ENCODE results near the gene NDC1. TPM values are rescaled to one million over a fixed set of nuclear protein-coding genes. Genes with fewer than 3 reads are reported as not detected.

Gene NDC1
- total RNA-seq, 1 donor from 2014 or later: 15.6 TPM

Other genes with a start within 250 kb of the NDC1 start
- gene GLIS1, start 99.1 kb downstream of the NDC1 start, total RNA-seq: 0.82 and 1.6 TPM in 2 replicates
- 27.8 and 29.3 TPM in 2 replicates for gene YIPF1, start 51.5 kb upstream of the NDC1 start, total RNA-seq
- not detected in 2 replicates for gene DIO1, start 55.9 kb upstream of the NDC1 start, total RNA-seq
- gene IFT25, start 107.4 kb upstream of the NDC1 start, total RNA-seq: 11.0 and 19.1 TPM in 2 replicates
- gene LRRC42, start 108.1 kb upstream of the NDC1 start, total RNA-seq: 23.1 and 32.0 TPM in 2 replicates
- gene LDLRAD1, start 179.9 kb upstream of the NDC1 start, total RNA-seq: not detected in 2 replicates
- 185 and 238 TPM in 2 replicates for gene TMEM59, start 214.9 kb upstream of the NDC1 start, total RNA-seq
- gene TCEANC2, start 215.3 kb upstream of the NDC1 start, total RNA-seq: 3.1 and 3.7 TPM in 2 replicates

Data from glomerular endothelial cell (primary cell).